HL-60/S4 treated with retinoic acid at 250 ng/mL for 4 days and 3 days (cell line): ENCODE results near the gene TENM3.
"Not testable (repeated sequence)": the region's sequence is repeated elsewhere in the genome, so short reads cannot be mapped to it uniquely, and the experiment has no call there.

Experiments
- in situ Hi-C: fragments of 300-500 bp; cut with MboI; formaldehyde crosslinking; loops from 2 replicates; pipeline ENCODE4 v1.7.0; 2022; ENCODE audit warnings: low sequenced_read_pairs

TENM3 gene

DNA sequence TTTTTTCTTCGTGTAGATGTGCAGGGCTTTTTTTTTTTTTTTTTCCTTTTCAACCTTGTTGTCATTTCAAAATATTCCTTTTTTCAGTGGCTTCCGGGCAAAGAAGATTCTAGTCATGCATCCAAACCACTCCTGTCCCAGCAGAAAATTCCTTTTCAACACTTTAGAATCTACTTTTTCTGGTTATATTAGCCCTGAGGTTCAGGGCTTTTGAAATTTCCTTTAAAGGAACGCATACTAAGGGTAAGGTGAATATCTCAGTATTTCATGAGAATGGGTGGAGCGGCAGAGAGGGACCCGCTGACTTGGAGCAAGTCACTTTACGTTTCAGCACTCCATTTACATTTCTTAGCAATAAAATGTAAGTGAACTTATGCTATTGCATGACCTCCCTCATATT lies 15.6 kb upstream of the TENM3 start:
- in situ Hi-C loops = no loop called here

DNA sequence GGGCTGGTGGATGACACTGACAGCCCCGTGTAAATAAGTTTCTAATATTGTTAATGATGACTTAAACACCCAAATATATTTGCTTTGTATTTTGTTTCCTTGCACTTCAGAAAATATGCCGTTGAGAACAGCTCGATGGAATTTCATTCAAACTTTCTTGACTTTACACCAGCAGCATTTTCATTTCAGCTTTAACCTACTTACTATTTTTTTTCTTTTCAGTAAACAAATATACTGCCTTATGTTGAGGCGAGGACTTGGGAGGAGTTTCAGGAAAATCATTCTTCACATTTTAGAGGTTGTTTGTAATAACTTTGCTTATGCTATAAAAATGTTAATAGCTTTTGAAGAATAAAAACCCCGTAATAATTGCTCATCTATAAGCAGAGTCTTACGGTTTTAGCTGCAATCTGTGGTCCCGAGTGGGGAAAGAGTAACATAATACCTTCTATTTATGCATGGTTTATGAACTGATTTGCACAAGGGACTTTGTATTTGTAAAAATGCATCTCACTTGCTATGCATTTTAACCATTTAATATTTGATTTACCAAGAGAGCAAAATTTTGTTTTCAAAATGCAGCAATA lies 14.1 kb upstream of the TENM3 start:
- in situ Hi-C loops = no loop called here

DNA sequence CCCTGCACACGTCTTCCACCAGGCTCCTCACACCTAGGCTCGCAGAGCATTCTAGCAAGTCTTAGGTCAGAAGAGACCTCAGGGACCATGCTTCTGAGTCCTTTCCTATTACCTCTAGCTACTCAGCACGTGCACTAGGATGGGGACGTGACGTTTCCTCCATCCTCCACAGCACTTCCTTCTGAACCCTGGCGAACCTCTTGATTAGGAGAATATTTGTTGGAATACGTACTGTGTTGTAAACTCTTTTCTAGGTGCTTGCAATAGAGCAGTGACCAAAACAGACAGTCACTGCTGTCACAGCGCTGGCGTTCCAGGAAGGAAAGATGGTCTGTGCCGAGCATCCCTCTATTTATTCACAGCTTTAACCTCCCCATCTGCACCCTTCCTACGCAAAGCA lies 12.9 kb upstream of the TENM3 start:
- in situ Hi-C loops = no loop called here

DNA sequence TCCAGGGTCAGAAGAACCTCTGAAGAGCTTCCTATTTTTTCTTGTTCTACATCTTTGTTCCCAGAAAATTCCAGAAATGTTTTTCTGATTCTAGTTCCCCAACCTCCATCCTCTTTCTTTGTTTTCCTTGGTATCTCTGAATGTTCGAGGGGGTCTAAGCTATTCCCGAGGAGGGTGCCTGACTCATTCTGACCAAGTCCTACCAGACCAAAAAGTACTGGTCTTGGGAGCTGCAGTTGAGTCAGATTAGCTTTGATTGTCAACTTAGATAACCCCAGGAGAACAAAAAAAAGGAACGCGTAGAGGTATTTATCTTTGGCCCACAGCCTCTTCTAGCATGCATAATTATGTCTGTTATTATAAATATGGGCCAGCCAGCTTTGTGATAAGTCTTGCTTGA lies 12.1 kb upstream of the TENM3 start:
- in situ Hi-C loops = no loop called here

DNA sequence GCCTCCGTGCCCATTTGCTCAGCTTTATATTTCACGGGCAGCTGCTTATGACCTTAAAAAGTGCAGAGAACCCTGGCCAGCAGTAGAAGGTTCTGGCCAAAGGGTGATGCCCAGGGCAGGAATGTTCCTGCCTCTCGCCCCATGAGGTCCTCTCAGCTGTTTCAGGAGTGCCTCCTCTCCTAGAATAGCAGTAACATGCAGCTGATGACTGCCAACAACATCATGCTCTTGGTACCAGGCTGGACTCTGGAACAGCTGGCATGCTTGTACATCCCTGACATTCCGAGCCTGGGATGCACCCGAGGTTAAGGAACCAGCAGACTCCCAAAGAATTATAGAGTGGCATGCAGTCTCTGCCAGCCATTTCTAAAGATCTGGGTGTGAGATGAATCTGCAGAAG lies 11.7 kb upstream of the TENM3 start:
- in situ Hi-C loops = no loop called here

DNA sequence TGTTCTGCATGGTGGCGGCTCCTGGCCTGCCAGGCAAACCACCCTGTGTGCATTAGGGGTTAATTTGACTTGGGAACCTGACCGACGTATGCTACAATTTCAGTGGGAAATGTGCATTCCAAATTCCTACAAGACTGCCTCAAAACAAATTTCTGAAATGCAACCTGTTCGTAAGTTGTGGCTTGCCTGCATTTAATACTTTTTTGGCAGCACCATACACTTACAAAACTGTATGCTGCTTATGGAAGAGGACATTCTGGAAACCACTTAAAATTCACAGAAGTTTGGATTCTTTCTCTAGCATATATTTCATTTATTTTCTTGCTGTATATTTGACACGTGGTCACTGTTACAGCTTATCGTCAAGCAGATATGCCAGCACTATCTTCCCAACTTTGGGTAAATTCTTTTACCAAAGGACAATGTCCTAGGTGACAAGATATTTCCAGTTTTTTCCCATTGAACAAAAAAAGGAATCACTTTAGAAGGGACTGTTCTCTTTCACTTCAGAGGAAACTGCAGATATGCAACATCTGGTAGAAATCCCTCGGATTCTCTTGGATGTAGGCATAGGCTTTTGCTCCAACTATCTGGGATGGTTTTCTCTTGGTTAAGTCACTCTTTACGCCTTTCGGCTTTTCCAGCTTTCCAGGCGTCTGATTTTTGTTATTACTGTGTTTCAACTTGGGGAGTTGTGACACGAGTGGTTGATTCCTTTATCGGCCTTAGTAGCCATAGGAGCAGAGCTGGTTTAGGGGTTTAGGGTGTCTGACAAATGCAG lies 9.7 kb upstream of the TENM3 start:
- in situ Hi-C loops = no loop called here

DNA sequence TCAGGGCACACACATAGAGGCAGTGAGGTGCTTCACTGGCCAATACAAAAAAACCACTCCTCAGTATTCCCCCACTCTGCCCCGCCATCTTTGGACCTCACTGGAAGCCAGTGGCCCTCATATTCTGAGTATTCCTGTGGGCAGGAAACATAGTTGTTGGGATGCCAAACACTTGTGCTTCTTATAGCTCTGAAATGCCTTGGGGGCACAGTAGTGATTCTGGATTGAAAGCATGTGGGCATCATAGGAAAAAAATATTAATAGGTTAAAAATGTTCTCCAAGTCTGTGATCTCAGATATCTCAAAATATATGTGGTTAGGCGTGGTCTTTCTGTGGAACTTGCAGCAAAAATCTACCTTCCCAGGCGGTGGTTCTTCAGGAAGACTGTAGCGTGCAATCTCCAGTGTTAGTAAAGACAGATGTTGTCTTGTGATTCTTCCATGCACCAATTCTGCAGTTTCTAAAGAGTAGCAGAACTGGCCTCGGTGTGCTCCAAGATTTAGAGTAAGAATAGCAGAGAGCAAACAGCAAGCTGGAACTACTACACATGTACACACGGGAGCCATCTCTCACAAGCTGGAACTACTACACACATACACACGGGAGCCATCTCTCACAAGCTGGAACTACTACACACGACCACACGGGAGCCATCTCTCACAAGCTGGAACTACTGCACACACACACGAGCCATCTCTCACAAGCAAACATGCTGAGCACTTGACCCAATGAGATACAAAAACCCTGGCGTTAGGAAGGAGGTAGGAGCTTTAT lies 8.0 kb upstream of the TENM3 start:
- in situ Hi-C loops = no loop called here

DNA sequence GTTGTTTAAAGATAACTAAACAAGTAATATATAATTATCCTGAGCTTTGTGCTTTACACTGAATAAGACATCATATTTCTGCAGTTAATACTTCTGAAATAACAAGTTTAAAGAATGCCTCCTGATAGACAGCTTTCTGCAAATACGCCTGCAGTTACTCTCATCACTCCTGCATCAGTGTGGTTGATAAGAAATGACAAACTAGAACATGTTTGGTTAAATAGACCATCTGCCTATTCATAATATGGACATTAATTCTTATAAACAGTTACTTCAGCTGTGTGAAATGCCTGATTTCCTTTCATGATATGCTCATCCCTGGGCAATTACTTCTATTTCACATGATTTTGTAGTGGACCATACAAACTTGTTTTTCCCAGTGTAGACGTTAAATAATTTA lies 7.0 kb upstream of the TENM3 start:
- in situ Hi-C loops = no loop called here

DNA sequence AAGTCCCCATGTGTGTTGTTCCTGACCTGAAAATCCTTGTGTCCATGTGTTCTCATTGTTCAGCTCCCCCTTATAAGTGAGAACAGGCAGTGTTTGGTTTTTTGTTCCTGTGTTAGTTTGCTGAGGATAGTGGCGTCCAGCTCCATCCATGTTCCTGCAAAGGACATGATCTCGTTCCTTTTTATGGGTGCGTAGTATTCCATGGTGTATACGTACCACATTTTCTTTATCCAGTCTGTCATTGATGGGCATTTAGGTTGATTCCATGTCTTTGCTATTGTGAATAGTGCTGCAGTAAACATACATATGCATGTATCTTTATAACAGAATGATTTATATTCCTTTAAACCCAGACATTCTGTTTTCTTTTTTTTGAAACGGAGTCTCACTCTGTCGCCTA lies 6.2 kb upstream of the TENM3 start:
- in situ Hi-C loops = not testable (repeated sequence)

DNA sequence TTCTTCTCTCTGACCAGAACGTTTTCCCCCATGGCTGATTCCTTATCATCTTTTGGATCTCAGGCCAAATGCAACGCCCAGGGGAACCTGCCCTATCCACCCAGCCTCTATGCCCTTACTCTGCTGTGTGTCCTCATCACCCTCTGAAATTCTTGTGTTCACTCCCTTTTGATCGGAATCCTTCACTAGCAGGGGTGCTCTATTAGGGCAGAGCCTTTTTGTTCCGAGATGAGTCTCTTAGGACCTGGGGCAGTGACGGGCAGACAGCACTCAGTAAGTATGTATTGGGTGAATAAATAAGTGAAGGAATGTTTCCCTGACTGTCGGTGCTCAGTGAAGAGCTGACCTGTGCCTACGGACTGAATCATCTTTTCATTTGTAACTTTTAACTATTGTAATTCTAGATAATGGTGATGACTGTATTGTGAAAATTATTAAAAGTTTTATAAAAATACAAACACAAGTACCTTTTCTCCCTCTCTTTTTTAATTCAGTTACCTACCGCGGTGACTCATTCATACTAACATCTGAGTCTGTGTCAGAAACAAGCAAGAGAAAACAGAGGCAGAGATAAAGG lies 4.8 kb upstream of the TENM3 start:
- in situ Hi-C loops = no loop called here

DNA sequence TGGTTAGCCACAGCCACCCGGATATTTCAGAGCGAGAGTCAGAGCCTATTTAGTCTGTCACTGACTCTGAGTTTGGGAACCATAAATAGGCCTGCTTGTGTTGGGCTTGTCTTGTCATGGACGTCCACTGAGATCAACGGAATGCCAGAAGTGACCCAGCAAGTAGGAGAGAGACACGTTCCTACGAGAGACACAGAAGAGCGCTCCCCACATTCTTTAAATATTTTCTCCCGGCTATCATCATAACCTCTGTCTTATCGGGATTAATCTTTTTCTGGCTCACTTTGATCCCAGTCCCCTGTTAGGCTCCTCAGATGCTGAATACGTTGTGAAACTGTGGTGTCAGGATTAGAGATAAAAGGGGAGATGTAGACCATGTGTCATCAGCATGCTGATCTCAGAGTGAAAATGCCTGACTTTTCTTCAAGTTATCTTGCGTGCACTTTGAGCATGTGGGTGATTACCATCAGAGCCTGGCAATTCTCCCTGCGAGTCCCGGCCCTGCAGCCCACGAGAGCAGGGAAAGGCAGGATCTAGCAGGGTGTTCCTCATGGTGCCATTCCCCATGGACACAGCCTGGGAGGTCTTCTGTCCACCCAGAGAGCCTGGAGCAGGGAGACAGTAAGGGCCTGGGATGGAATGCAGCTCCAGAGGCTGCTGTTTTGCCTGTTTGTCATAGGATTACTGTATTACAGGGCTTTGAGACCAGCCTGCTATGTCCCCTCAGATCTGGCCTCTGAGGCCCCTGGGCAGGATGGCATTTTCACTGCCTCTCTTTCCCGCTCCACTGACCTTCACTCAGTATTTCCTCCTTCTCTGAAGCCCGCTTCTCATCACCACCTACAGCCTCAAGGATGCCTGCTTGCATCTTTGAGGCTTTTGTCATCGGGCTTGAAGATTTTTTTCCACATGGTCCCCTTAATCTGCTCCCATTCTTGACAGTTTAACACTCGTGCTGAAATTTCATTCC lies 2.8 kb upstream of the TENM3 start:
- in situ Hi-C loops = no loop called here

DNA sequence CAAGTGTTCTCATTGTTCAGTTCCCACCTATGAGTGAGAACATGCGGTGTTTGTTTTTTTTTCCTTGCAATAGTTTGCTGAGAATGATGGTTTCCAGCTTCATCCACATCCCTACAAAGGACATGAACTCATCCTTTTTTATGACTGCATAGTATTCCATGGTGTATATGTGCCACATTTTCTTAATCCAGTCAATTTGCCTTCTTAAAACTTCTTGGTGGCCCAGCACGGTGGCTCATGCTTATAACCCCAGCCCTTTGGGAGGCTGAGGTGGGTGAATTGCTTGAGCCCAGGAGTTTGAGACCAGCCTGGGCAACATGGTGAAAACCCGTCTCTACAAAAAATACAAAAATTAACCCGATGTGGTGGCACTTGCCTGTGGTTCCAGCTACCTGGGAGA lies 942 bp upstream of the TENM3 start:
- in situ Hi-C loops = not testable (repeated sequence)

DNA sequence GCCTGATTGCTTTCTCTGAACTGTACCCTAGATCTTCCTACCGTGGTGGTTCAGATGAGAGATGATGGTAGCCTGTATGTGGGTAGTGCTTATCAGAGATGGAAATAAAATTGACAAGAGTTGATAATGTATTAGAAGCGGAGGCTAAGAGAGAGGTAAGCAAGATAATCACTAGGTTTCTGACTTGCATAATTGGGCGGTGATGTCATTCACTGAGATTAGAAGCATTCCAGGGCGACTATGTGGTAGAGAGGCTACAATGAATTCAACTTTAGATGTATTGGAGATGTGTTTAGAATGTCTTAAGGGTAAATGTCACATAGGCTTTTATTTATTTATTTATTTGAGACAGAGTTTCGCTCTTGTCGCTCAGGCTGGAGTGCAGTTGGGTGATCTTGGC lies 415 bp upstream of the TENM3 start:
- in situ Hi-C loops = no loop called here

DNA sequence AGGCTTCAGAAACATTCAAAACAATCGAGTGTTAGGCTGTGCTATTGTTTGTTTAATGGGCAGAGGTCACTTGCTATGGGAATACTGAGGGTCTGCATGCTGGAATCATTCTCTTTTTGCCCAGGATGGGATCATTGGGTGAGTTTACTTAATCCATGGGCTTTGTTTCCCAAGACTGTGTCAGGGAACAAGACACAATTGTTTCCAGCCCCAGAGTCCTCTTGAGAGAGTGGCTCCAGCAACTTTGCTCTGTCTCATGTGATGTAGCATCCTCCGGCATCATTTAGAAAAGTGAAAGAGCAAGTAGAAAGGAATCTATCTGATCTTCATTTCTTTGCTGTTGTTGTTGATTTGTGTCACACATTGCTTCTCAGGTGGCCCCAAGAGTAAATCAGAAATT lies 1.8 kb downstream of the TENM3 start:
- in situ Hi-C loops = no loop called here

DNA sequence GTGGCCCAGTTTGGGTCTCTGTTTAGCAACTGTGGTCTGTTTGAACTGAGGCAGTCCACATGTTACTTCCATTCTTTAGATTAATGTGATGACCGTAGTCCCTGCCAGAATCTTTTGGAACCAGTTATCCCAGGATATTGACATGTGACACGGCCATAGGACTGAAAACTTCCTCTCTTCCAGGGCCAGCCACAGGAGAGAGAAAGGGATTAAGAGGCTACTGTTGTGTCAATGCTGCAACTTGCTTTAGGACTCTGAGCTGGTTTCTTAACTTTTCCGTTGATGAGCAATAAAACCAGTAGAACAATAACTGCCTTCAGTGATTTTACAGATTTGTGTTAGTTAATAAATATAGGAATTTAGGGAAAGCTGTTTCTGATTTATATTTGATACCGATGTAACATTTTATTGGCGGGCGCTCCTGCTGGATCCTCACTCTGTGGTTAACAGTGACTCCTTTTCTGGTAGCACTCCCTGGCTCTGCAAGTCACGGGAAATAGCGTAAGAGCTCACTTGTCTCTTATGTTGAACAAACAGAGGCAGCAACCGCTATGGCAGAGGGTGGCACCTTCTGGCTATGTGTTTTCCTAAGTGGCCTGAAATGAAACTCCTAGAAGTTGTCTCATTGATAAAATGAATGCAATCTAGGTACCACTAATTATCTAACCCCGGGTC lies 2.5 kb downstream of the TENM3 start:
- in situ Hi-C loops = no loop called here

DNA sequence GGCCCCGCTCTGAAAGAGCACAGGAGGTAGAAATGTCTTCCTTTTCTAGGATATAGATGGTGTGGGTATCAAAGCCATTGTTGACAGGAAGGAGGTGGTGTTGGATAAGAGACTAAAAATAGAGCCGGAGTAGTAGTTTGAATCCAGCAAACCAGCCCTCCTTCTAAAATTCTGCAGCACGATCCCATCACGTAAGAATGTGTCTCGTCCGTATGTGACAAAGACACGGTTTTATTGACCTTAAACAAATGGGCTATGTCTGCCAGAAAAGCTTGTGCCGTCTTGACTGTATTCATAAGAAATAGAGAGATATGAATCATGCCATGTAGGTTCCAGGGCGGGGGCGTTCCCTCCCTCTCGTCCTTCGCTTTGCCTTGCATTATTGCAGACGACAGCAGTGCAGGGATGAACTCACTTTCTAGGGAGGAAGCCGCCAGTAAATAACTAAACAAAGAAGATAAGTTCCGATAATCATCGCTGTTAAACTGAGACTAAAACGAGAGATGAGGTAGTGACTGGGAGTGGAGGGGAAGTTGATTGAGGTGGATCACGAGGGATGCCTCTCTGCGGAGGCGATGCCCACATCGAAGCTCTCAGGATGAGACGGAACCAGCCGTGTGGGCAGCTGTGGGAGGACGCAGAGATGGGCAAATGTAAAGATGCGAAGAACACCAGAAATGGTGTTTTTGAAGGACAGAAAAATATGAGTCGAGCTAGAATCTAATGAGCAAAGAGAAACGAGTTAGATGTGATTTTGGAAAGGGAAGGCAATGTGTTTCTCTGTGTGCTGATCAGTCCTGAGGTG lies 3.4 kb downstream of the TENM3 start:
- in situ Hi-C loops = no loop called here

DNA sequence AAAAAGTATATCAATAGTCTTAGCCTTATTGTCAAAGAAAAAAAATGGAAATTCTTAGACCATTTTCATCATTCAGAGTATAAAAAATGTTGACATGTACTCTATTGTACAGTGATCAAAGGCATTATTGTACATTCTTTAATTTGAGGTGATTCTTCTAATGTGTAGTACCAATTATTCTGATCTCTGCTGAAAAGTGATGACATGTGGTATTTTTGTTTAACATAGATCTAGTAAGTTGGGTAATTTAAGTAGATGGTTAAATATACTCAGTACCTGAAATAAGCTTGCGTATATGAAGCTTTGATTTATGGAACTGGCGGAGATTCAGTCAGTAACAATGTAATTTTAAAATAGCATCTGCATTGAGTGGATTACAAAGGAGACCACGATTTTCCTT lies 5.1 kb downstream of the TENM3 start:
- in situ Hi-C loops = no loop called here

DNA sequence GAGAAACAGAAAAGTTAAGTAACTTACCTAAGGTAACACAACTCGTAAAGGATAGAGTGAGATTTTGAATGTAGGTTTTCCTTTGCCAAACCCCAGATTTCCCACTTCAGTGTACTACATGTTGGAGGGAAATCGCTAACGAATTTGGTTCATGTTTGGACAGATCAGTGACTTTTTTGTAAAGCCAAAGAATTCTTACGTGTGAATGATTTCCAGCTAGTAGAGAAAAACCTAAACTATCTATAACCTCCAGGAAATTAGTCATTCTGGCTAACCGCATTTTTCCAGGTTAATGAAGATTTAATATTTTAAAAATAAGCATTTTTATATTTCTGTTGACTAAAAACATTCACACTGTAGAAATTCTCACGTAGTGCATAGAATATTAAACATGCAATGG lies 7.2 kb downstream of the TENM3 start:
- in situ Hi-C loops = no loop called here

DNA sequence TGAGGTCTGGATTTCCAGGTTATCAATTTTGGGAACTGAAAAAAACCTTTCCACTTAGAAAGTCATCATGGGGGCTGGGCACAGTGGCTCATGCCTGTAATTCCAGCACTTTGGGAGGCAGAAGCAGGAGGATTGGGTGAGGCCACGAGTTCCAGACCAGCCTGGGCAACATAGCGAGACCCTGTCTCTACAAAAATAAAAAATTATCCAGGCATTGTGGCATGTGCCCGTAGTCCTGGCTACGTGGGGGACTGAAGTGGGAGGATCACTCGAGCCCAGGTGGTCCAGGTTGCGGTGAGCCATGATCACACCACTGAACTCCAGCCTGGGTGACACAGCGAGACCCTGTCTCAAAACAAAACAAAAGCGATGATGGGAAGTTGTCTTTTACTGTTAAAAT lies 7.9 kb downstream of the TENM3 start:
- in situ Hi-C loops = no loop called here
